GM12801 (cell line): Measurements from ENCODE around the gene SUPT5H.

Source experiments
- CTCF ChIP-seq: IDR thresholded peaks from one replicate; pipeline ENCODE4 v1.5.1; 2011; ENCODE audit warnings: control low read depth; ENCODE audit not compliant: insufficient read length; ENCODE audit errors: extremely low read depth

SUPT5H gene

GRCh38 chr19:39411081-39411831, 34.1 kb upstream of the SUPT5H start:
- TF ChIP-seq CTCF, result no peak

GRCh38 chr19:39411832-39412099, 33.6 kb upstream of the SUPT5H start:
- TF ChIP-seq CTCF, result peak; percentile 38

- no peak for TF ChIP-seq CTCF
These were observed 33.1 kb upstream of the SUPT5H start, which contains the start of gene PLEKHG2 for GRCh38 chr19:39412100-39412866. PLEKHG2 (plus strand) TSS chr19:39412669; CDS start chr19:39414087, 1,418 bp downstream.

- TF ChIP-seq CTCF, result no peak
These were observed 32.5 kb upstream of the SUPT5H start for GRCh38 chr19:39412867-39413271.

- TF ChIP-seq CTCF, result no peak
These were observed 32.0 kb upstream of the SUPT5H start for GRCh38 chr19:39413272-39413910.

GRCh38 chr19:39413911-39414608, 31.3 kb upstream of the SUPT5H start:
- no peak for TF ChIP-seq CTCF
